Liver (tissue), 9 donors: Measurements from ENCODE around the gene RALGDS. TPM values are rescaled to one million over a fixed set of nuclear protein-coding genes. Genes with fewer than 3 reads are reported as not detected.

Source experiments
- DNase-seq: peaks from one replicate; pipeline ENCODE4 v3.0.0-alpha.2; 2017; ENCODE audit warnings: low spot score
- H3K27ac ChIP-seq, 2 donors: one replicate each; pipeline ENCODE4 v1.7.0; 2013; ENCODE audit warnings: inconsistent platforms in 2 of 2, low read length in 2 of 2, control low read depth in 1 of 2, low read depth in 1 of 2, mild to moderate bottlenecking in 1 of 2
- H3K27me3 ChIP-seq, 4 donors: one replicate each; pipeline versions ENCODE4 v1.6.1 to v1.7.0; 2013; ENCODE audit warnings: low read length in 3 of 4, inconsistent platforms in 1 of 4, mild to moderate bottlenecking in 1 of 4, moderate library complexity in 1 of 4; ENCODE audit not compliant: control insufficient read depth in 4 of 4, insufficient read depth in 4 of 4
- H3K36me3 ChIP-seq, 4 donors: one replicate each; pipeline versions ENCODE4 v1.6.1 to v1.7.0; 2013; ENCODE audit warnings: low read length in 3 of 4, mild to moderate bottlenecking in 3 of 4, low read depth in 1 of 4, moderate library complexity in 1 of 4; ENCODE audit not compliant: control insufficient read depth in 4 of 4, insufficient read depth in 3 of 4
- H3K4me1 ChIP-seq, 4 donors: one replicate each; pipeline versions ENCODE4 v1.6.1 to v1.7.0; 2013; ENCODE audit warnings: low read length in 3 of 4, mild to moderate bottlenecking in 3 of 4, moderate library complexity in 1 of 4; ENCODE audit not compliant: control insufficient read depth in 4 of 4, insufficient read depth in 4 of 4
- H3K4me3 ChIP-seq, 3 donors: one replicate each; pipeline versions ENCODE4 v1.6.1 to v1.7.0; 2013; ENCODE audit warnings: low read length in 3 of 3, control low read depth in 1 of 3, low read depth in 1 of 3, mild to moderate bottlenecking in 1 of 3
- H3K9ac ChIP-seq, 2 donors: one replicate each; pipeline ENCODE4 v1.7.0; 2013; ENCODE audit warnings: low read length in 2 of 2, mild to moderate bottlenecking in 2 of 2, moderate library complexity in 2 of 2, control low read depth in 1 of 2, low read depth in 1 of 2
- H3K9me3 ChIP-seq, 4 donors: one replicate each; pipeline versions ENCODE4 v1.6.1 to v1.7.0; 2013; ENCODE audit warnings: low read length in 3 of 4; ENCODE audit not compliant: control insufficient read depth in 4 of 4
- EGR1 ChIP-seq, 2 donors: IDR thresholded peaks; 2 replicates each; pipeline ENCODE4 v1.6.1; 2016 to 2018; ENCODE audit warnings: antibody characterized with exemption in 2 of 2, low read depth in 2 of 2
- FOXA1 ChIP-seq: IDR thresholded peaks from 2 replicates; pipeline ENCODE4 v1.6.1; 2016; ENCODE audit warnings: antibody characterized with exemption
- FOXA2 ChIP-seq: IDR thresholded peaks from 2 replicates; pipeline ENCODE4 v1.6.1; 2016; ENCODE audit warnings: antibody characterized with exemption
- GABPA ChIP-seq, 2 donors: IDR thresholded peaks in 1 of 2; conservative IDR thresholded peaks in 1 of 2; 2 replicates each; pipeline ENCODE4 v1.6.1; 2016; ENCODE audit warnings: antibody characterized with exemption in 2 of 2, mild to moderate bottlenecking in 1 of 2, moderate library complexity in 1 of 2
- HNF4A ChIP-seq, 2 donors: conservative IDR thresholded peaks; 2 replicates each; pipeline ENCODE4 v1.6.1; 2016; ENCODE audit warnings: antibody characterized with exemption in 2 of 2, mild to moderate bottlenecking in 2 of 2
- HNF4G ChIP-seq: IDR thresholded peaks from 2 replicates; pipeline ENCODE4 v1.6.1; 2016; ENCODE audit warnings: antibody characterized with exemption
- JUND ChIP-seq, 2 donors: IDR thresholded peaks; 2 replicates each; pipeline ENCODE4 v1.6.1; 2016; ENCODE audit warnings: antibody characterized with exemption in 2 of 2
- NR2F2 ChIP-seq: IDR thresholded peaks from 2 replicates; pipeline ENCODE4 v1.6.1; 2016; ENCODE audit warnings: antibody characterized with exemption
- RAD21 ChIP-seq, 2 donors: IDR thresholded peaks; 2 replicates each; pipeline ENCODE4 v1.6.1; 2016; ENCODE audit warnings: antibody characterized with exemption in 2 of 2, mild to moderate bottlenecking in 2 of 2
- RXRA ChIP-seq, 2 donors: IDR thresholded peaks; 2 replicates each; pipeline ENCODE4 v1.6.1; 2017 to 2018; ENCODE audit warnings: antibody characterized with exemption in 2 of 2, mild to moderate bottlenecking in 1 of 2
- SP1 ChIP-seq: IDR thresholded peaks from 2 replicates; pipeline ENCODE4 v1.6.1; 2018; ENCODE audit warnings: antibody characterized with exemption, mild to moderate bottlenecking
- TAF1 ChIP-seq: conservative IDR thresholded peaks from 2 replicates; pipeline ENCODE4 v1.6.1; 2016; ENCODE audit warnings: antibody characterized with exemption, mild to moderate bottlenecking
- YY1 ChIP-seq: IDR thresholded peaks from 2 replicates; pipeline ENCODE4 v1.6.1; 2016; ENCODE audit warnings: antibody characterized with exemption, mild to moderate bottlenecking
- WGBS: extraction: QIAGEN DNeasy Blood & Tissue Kit; methylation state at CpG from one replicate; pipeline ENCODE4 v1.1.7; 2013; 5-methylcytosine and 5-hydroxymethylcytosine counted together
- polyA plus RNA-seq, 2 donors: library from polyadenylated mRNA; stranded (reverse) in 1 of 2; unstranded in 1 of 2; fragments of 200-250 nt in 1 of 2; fragments of >200 nt in 1 of 2; fragmentation: Nextera tagmentation in 1 of 2; extraction: Ambion mirVana in 1 of 2; gene quantifications; one replicate each; pipeline versions ENCODE4 v1.2.1 to v1.2.3, GENCODE V29; 2013 to 2015
- total RNA-seq, 2 donors: library from RNA; depleted of rRNA; stranded (reverse); fragments of >200 nt; gene quantifications; one replicate each; pipeline ENCODE4 v1.2.3, GENCODE V29; 2014
- TF ChIP-seq, protein P1 (sequence below): IDR thresholded peaks from 2 replicates; pipeline ENCODE4 v1.6.1; 2016; ENCODE audit warnings: antibody characterized with exemption
- TF ChIP-seq, protein P2 (sequence below): IDR thresholded peaks from 2 replicates; pipeline ENCODE4 v1.6.1; 2016; ENCODE audit warnings: antibody characterized with exemption, mild to moderate bottlenecking
- TF ChIP-seq, protein P3 (sequence below): IDR thresholded peaks from 2 replicates; pipeline ENCODE4 v1.6.1; 2016; ENCODE audit warnings: antibody characterized with exemption
- TF ChIP-seq, protein P4 (sequence below): fragments of 150-350 bp; IDR thresholded peaks from 2 replicates; pipeline ENCODE4 v1.5.1; 2017; ENCODE audit warnings: improper control_type of control experiment, low read depth, low read length; ENCODE audit not compliant: missing input control
- TF ChIP-seq, protein P5 (sequence below): IDR thresholded peaks from 2 replicates; pipeline ENCODE4 v1.6.1; 2016; ENCODE audit warnings: antibody characterized with exemption
- donor health status: healthy.
- donor health status: healthy.
- donor health status: healthy.
- donor health status: healthy.
- donor health status: healthy.

RALGDS gene
- total and polyA plus RNA-seq, 4 donors: 1.3 to 19.0 (median 7.3) TPM

DNA sequence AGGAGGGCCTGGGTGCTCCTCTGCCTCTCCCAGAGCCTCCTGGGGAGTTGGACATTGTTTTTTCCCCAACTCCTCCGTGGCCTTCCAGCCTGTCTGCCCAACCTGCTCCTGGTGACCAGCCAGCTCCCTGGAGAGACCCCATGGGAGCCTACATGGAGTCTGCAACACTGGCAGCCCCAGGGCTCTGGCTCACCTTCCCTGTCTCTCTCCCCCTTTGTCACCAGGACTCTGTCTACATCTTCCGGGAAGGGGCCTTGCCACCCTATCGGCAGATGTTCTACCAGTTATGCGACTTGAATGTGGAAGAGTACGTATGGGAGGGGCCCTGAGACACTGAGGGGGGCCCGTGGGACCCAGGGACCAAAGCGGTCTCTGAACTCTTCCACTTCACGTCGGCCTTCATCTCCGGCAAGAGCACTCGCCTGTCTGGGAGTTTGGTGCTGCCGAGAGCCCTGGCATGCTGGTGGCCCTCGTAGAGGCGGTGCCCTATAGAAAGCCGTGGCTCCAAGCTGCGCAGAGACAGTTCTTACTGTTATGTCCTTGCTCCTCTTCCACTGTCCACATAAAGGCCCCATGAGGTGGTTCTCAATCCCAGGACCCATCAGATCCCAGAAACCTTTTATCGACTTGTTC is 65.1 kb downstream of the RALGDS start:
- no peaks in the 10 kb centered on the region for H3K9me3 ChIP-seq
- TF ChIP-seq RAD21 (IDR thresholded peaks at IDR 0.05): no peak
- TF ChIP-seq EGR1 (IDR thresholded peaks at IDR 0.05; ENCODE audit: low read depth in 2 of 2): no peak
- TF ChIP-seq RXRA (IDR thresholded peaks at IDR 0.05): no peak
- TF ChIP-seq, protein P1, sequence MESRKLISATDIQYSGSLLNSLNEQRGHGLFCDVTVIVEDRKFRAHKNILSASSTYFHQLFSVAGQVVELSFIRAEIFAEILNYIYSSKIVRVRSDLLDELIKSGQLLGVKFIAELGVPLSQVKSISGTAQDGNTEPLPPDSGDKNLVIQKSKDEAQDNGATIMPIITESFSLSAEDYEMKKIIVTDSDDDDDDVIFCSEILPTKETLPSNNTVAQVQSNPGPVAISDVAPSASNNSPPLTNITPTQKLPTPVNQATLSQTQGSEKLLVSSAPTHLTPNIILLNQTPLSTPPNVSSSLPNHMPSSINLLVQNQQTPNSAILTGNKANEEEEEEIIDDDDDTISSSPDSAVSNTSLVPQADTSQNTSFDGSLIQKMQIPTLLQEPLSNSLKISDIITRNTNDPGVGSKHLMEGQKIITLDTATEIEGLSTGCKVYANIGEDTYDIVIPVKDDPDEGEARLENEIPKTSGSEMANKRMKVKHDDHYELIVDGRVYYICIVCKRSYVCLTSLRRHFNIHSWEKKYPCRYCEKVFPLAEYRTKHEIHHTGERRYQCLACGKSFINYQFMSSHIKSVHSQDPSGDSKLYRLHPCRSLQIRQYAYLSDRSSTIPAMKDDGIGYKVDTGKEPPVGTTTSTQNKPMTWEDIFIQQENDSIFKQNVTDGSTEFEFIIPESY: no peak
- TF ChIP-seq, protein P2, sequence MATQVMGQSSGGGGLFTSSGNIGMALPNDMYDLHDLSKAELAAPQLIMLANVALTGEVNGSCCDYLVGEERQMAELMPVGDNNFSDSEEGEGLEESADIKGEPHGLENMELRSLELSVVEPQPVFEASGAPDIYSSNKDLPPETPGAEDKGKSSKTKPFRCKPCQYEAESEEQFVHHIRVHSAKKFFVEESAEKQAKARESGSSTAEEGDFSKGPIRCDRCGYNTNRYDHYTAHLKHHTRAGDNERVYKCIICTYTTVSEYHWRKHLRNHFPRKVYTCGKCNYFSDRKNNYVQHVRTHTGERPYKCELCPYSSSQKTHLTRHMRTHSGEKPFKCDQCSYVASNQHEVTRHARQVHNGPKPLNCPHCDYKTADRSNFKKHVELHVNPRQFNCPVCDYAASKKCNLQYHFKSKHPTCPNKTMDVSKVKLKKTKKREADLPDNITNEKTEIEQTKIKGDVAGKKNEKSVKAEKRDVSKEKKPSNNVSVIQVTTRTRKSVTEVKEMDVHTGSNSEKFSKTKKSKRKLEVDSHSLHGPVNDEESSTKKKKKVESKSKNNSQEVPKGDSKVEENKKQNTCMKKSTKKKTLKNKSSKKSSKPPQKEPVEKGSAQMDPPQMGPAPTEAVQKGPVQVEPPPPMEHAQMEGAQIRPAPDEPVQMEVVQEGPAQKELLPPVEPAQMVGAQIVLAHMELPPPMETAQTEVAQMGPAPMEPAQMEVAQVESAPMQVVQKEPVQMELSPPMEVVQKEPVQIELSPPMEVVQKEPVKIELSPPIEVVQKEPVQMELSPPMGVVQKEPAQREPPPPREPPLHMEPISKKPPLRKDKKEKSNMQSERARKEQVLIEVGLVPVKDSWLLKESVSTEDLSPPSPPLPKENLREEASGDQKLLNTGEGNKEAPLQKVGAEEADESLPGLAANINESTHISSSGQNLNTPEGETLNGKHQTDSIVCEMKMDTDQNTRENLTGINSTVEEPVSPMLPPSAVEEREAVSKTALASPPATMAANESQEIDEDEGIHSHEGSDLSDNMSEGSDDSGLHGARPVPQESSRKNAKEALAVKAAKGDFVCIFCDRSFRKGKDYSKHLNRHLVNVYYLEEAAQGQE: no peak
- no peak for TF ChIP-seq FOXA2
- no peak for TF ChIP-seq SP1
- no peak for TF ChIP-seq GABPA (IDR thresholded peaks at IDR 0.05 in 1 of 2, conservative IDR thresholded peaks at IDR 0.05 in 1 of 2)
- DNase-seq: no peak
- no peaks in the 10 kb centered on the region for H3K4me1 ChIP-seq
- H3K4me3 ChIP-seq: no peak overlapping the region
- H3K9ac ChIP-seq: no peak overlapping the region
- H3K27ac ChIP-seq: no peak overlapping the region
- WGBS: 97% methylated on average over 17 of the region's 17 CpGs
- peaks cover 9 to 63% (median 29%) of the 10 kb centered on the region in 4 donors for H3K36me3 ChIP-seq
- H3K27me3 ChIP-seq: no peaks in the 10 kb centered on the region

DNA sequence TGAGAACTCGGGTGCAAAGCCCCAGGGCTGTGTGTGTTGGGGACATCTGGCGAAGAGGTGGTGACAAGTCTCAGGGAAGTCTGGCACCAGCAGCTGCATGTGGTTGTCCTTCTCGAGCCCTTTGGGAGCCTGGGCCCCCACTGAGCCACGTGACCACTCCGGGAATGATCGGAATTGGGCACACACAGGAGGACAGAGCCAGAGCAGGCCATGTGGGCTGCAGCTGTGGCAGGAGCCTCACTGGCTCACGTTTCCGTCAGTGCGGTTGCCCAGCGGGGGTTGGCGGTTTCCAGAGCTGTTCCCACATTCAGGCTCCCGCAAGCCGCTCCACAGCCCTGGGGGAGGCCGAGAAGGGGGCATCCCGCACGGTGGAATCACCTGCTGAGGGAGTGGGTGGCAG is 66.1 kb downstream of the RALGDS start:
- H3K4me1 ChIP-seq: no peaks in the 10 kb centered on the region
- WGBS: 95% methylated on average over 16 of the region's 16 CpGs
- H3K36me3 ChIP-seq: peaks cover 9 to 72% (median 31%) of the 10 kb centered on the region in 4 donors
- H3K9ac ChIP-seq: no peak overlapping the region
- H3K27ac ChIP-seq: no peak overlapping the region
- no peak for DNase-seq
- H3K4me3 ChIP-seq: no peak overlapping the region
- H3K9me3 ChIP-seq: no peaks in the 10 kb centered on the region
- TF ChIP-seq JUND (IDR thresholded peaks at IDR 0.05): no peak
- TF ChIP-seq, protein P3, sequence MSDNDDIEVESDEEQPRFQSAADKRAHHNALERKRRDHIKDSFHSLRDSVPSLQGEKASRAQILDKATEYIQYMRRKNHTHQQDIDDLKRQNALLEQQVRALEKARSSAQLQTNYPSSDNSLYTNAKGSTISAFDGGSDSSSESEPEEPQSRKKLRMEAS: no peak
- TF ChIP-seq EGR1 (IDR thresholded peaks at IDR 0.05; ENCODE audit: low read depth in 2 of 2): no peak
- TF ChIP-seq, protein P2: no peak
- no peak for TF ChIP-seq FOXA1
- no peak for TF ChIP-seq RAD21 (IDR thresholded peaks at IDR 0.05)
- TF ChIP-seq, protein P4, sequence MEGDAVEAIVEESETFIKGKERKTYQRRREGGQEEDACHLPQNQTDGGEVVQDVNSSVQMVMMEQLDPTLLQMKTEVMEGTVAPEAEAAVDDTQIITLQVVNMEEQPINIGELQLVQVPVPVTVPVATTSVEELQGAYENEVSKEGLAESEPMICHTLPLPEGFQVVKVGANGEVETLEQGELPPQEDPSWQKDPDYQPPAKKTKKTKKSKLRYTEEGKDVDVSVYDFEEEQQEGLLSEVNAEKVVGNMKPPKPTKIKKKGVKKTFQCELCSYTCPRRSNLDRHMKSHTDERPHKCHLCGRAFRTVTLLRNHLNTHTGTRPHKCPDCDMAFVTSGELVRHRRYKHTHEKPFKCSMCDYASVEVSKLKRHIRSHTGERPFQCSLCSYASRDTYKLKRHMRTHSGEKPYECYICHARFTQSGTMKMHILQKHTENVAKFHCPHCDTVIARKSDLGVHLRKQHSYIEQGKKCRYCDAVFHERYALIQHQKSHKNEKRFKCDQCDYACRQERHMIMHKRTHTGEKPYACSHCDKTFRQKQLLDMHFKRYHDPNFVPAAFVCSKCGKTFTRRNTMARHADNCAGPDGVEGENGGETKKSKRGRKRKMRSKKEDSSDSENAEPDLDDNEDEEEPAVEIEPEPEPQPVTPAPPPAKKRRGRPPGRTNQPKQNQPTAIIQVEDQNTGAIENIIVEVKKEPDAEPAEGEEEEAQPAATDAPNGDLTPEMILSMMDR: no peak
- no peak for TF ChIP-seq NR2F2
- no peak for TF ChIP-seq GABPA (IDR thresholded peaks at IDR 0.05 in 1 of 2, conservative IDR thresholded peaks at IDR 0.05 in 1 of 2)
- TF ChIP-seq SP1: no peak
- TF ChIP-seq TAF1: no peak
- TF ChIP-seq, protein P1: no peak
- no peak for TF ChIP-seq YY1
- TF ChIP-seq, protein P5, sequence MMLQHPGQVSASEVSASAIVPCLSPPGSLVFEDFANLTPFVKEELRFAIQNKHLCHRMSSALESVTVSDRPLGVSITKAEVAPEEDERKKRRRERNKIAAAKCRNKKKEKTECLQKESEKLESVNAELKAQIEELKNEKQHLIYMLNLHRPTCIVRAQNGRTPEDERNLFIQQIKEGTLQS: no peak
- no peak for TF ChIP-seq RXRA (IDR thresholded peaks at IDR 0.05)
- TF ChIP-seq HNF4A (conservative IDR thresholded peaks at IDR 0.05): no peak
- no peak for TF ChIP-seq FOXA2
- no peak for TF ChIP-seq HNF4G
- H3K27me3 ChIP-seq: no peaks in the 10 kb centered on the region
